GM12865 (cell line): Measurements from ENCODE around the gene BTBD9.

Experiments
- DNase-seq: peaks from one replicate; pipeline ENCODE4 v3.0.0; 2010; ENCODE audit warnings: low read depth
- H3K4me3 ChIP-seq: 2 replicates; pipeline ENCODE4 v1.5.1; 2011; ENCODE audit warnings: mild to moderate bottlenecking, low read depth, low read length, control low read depth
- CTCF ChIP-seq: IDR thresholded peaks from 2 replicates; pipeline ENCODE4 v1.5.1; 2011; ENCODE audit warnings: low read length, control low read depth, low read depth, inconsistent platforms; ENCODE audit not compliant: insufficient read depth; ENCODE audit errors: missing control alignments

The BTBD9 gene

DNA sequence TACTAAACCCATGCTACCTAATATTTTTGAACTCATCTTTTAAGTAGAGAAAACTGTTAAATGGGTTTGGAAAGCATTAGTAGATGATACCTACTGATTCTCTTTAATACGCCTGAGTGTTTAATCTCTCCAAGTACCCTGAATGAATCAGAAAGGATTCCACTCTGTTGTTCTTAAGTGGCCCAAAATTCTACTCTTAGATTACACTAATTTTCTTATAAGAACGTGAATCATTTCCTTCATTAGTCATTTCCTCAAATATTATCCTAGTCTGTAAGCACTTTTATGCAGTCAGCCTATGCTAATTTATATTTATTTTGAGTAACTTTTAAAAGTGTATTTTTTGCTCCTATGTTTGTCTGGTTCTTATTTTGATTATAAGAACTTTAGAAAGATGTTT lies 380.0 kb downstream of the BTBD9 start:
- no peak for TF ChIP-seq CTCF
- no peak overlapping the region for H3K4me3 ChIP-seq
- no peak for DNase-seq

GRCh38 chr6:38248500-38249234 lies 391.1 kb downstream of the BTBD9 start:
- H3K4me3 ChIP-seq, result no peak overlapping the region
- DNase-seq, result no peak
- TF ChIP-seq CTCF, result no peak

DNA sequence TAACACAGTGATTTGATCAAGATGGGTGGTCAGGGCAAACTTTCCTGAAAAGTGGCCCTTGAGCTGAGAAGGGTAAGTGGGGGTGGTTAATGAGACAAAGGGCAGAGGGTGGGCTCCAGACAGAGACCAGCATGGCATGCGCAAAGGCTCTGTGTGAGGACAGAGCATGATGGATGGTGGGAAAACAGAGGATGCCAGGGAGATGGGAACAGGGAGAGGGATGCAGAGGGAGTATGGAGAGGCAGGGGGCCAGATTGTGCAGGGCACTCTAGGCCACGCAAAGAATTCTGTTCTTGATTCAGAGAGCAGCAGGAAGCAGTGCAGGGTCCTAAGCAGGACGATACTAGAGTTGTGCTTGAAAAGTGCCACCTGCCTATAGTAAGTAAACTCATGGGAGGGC lies 394.4 kb downstream of the BTBD9 start:
- no peak overlapping the region for H3K4me3 ChIP-seq
- TF ChIP-seq CTCF, result no peak
- no peak for DNase-seq

DNA sequence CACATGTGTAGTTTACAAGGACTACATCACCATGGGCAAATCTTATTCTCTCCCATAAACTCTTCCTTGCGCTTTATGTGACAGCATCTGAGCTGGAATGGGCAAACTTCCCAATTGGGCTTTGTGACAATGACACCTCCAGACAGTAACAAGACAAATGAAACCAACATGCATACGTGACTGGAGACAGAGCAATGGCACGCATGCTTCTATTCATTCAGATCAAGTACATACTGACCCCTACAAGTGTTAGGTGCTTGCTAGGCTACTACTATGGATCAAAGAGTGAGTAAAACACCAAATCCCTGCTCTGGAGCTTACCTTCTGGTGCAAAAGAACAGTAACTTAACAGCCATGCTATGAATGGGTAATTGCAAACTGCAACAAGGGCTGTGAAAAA lies 394.9 kb downstream of the BTBD9 start:
- H3K4me3 ChIP-seq, result no peak overlapping the region
- TF ChIP-seq CTCF, result no peak
- no peak for DNase-seq

DNA sequence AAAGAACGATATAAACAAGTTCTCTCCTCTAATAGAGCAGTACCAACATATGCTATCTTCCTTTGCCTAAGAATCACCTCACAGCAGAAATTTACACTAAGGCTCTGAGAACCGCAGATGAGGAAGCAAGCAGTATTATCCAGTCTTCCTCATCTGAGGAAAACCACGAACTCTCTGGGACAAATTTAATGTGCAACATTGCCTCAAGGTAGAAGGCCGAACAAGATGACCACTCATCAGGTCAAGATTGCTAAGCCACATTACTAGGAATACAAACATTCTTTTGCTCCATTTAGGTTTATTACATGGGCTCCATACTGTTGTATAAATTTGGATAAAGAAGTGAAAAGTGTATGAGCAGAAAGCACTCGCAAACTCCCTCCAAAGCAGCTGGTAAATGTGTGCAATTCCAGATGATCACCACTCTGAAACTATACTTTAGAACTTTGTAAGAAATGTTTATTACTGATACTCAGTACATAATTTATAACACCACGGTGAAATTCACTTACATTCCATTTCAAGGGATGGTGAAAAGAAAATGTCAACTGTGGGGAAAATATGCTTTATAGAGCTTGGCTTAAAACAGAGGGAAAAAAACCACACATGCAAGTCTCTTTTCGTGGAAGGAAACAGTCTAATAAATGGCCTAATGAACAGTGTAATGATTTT lies 398.4 kb downstream of the BTBD9 start:
- TF ChIP-seq CTCF, result no peak
- DNase-seq, result no peak
- no peak overlapping the region for H3K4me3 ChIP-seq

DNA sequence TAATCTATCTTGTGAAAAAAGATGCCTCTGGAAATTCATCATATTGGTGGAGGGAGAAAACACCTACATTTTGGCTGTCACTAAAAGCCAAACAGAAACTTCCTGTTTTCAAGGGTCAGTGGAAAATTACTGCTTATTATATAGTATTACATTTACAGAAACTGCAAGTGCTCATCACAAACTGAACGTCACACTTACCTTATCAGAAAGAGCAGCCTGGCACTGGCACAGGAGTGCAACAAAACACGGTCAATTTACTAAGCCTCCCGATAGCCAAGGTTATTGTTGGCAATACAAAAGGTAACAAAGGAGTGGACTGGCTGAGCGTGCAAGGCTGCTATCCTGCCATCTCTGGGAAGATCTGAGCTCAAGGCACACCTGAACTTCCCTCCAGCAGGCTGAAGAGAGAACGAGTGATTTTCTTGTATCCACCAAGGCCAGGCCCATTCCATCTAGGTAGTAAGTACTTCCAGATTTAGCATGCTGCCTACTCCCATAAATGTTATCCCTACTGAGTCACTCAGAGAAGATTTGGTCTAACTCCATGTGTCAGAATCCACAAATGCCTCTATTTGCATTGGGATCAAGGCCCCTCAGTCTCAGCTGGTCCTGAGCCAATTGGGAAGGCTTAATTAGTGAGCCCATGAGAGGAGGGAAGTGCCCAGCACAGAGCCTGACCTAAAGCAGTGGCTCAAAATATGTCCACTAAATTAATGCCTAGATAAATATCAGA lies 399.8 kb downstream of the BTBD9 start:
- DNase-seq, result peak; percentile 4
- no peak overlapping the region for H3K4me3 ChIP-seq
- no peak for TF ChIP-seq CTCF
